ENCODE measurements around the gene FBXL15.

The FBXL15 gene

DNA sequence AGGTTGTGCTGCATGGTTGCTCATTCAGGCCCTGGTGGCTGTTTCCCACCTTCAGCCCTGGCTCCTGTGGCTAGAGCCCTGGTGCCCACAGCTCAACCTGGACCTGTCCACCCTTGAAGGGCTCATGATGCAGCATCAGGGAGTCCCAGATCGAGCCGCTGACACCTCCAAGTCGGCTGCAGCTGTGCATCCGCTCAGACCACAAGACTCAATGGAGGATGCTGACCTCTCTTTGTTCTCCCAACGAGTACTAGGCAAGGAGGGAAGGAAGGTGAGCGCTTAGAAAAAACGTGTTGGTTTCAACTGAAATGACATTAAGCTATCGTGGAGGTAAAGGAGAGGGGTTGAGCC is 40.2 kb downstream of the FBXL15 start:
- Histone ChIP-seq H3K9me3 (no peaks in the 10 kb centered on the region), H3K27me3 (no peaks in the 10 kb centered on the region), H3K4me1 (no peaks in the 10 kb centered on the region; the same call in 1 of the 2 replicates), H3K4me3 (ENCODE audit: low read depth, low read length) (peak overlapping the region; percentile 83), H3K36me3 (no peaks in the 10 kb centered on the region)
- TF ChIP-seq, protein P1, sequence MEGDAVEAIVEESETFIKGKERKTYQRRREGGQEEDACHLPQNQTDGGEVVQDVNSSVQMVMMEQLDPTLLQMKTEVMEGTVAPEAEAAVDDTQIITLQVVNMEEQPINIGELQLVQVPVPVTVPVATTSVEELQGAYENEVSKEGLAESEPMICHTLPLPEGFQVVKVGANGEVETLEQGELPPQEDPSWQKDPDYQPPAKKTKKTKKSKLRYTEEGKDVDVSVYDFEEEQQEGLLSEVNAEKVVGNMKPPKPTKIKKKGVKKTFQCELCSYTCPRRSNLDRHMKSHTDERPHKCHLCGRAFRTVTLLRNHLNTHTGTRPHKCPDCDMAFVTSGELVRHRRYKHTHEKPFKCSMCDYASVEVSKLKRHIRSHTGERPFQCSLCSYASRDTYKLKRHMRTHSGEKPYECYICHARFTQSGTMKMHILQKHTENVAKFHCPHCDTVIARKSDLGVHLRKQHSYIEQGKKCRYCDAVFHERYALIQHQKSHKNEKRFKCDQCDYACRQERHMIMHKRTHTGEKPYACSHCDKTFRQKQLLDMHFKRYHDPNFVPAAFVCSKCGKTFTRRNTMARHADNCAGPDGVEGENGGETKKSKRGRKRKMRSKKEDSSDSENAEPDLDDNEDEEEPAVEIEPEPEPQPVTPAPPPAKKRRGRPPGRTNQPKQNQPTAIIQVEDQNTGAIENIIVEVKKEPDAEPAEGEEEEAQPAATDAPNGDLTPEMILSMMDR (IDR thresholded peaks at IDR 0.05; ENCODE audit: low read depth, low read length) = no peak
- DNase-seq = no peak

DNA sequence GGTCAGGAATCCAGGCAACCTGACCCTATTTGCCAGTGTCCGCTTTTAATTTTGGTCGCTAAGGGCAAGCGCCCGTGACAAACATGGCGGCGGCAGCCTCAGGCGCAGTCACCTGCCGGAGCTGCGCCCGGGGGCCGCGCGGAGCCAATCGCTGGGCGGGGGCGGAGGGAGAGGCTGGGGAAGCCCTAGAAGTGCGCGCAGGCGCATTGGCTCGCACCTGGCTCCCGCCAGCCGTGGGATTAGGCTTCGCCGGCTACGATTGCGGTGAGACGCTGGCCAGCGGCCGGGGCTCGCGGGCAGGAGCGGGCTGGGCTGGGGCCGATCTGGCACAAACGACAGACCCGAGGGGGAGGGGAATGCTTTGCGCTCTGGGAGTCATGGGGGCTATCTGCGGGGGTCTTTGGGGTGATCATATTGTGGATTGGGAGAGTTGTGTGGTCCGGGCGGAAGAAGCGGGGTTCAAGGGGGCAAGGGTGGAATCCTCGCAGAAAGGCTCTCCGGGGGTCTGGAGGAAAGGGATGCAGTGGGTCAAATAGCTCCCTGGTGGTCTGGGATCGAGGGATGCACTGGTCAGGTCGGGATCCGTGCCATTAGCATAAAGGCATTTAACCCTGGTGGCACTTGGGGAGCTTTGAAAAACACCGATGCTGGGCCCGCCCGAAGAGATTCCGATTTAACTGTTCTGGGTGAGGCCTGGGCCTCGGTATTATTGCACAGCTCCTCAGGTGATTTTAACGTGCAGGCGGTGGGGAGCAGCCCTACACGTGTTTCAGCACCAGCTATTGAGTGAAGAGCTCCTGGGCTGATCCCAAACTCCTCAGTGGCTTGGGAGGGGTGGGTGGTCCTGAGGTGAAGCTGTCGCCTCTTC is 40.8 kb downstream of the FBXL15 start:
- H3K36me3 ChIP-seq = no peaks in the 10 kb centered on the region
- peak; percentile 94 for DNase-seq
- H3K4me1 ChIP-seq = no peaks in the 10 kb centered on the region; the same call in 1 of the 2 replicates
- peak overlapping the region; percentile 83 for H3K4me3 ChIP-seq (ENCODE audit: low read depth, low read length)
- no peaks in the 10 kb centered on the region for H3K27me3 ChIP-seq
- H3K9me3 ChIP-seq = no peaks in the 10 kb centered on the region
- TF ChIP-seq, protein P1 (IDR thresholded peaks at IDR 0.05; ENCODE audit: low read depth, low read length) = no peak

DNA sequence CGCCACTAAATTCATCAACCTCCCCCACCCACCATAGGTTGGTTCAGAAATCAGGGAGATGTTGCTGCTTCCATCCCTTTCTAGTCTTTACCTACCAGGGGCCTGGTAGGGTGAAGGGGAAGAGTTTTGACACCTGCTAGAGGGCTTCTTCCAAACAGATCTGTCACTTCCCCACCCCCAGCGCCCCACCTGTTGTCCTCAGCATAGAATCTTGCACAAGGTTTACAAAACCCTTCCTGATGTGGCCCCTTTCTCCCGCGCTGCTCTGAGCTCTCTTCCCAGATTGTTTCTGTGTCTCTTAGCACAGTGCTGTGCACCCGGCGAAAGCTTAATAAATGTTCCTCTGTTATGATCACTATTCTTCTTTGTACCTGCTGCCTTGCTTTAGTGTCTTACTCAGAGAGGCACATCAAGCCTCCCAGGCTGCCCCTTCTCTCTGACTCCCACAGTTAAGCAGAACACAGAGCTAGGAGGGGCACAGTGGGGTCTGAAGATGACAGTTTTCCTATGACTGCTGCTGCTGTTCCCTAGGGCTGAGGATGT is 41.9 kb downstream of the FBXL15 start:
- peak overlapping the region; percentile 7; the same call in 1 of the 2 replicates for H3K4me3 ChIP-seq (ENCODE audit: low read depth, low read length)
- H3K36me3 ChIP-seq = no peaks in the 10 kb centered on the region
- TF ChIP-seq, protein P1 (IDR thresholded peaks at IDR 0.05; ENCODE audit: low read depth, low read length) = no peak
- DNase-seq = no peak
- no peaks in the 10 kb centered on the region for H3K9me3 ChIP-seq
- H3K27me3 ChIP-seq = no peaks in the 10 kb centered on the region
- no peaks in the 10 kb centered on the region; the same call in 1 of the 2 replicates for H3K4me1 ChIP-seq

DNA sequence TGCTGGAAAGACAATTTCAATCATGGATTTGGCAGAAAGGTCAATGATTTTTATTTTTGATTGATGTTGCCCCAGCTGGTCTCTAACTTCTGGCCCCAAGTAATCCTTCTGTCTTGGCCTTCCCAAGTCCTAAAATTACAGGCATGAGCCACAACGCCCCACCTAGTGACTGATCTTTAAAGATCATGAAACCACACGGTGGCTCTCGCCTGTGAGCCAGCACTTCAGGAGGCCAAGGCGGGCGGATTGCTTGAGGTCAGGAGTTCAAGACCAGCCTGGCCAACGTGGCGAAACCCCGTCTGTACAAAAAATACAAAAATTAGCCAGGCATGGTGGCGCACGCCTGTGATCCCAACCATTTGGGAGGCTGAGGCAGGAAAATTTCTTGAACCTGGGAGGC is 43.3 kb downstream of the FBXL15 start:
- Histone ChIP-seq H3K27me3 (no peaks in the 10 kb centered on the region), H3K36me3 (no peaks in the 10 kb centered on the region; the same call in 1 of the 2 replicates), H3K4me1 (no peaks in the 10 kb centered on the region; the same call in 1 of the 2 replicates), H3K9me3 (no peaks in the 10 kb centered on the region), H3K4me3 (ENCODE audit: low read depth, low read length) (no peak overlapping the region)
- no peak for DNase-seq
- TF ChIP-seq, protein P1 (IDR thresholded peaks at IDR 0.05; ENCODE audit: low read depth, low read length) = no peak

DNA sequence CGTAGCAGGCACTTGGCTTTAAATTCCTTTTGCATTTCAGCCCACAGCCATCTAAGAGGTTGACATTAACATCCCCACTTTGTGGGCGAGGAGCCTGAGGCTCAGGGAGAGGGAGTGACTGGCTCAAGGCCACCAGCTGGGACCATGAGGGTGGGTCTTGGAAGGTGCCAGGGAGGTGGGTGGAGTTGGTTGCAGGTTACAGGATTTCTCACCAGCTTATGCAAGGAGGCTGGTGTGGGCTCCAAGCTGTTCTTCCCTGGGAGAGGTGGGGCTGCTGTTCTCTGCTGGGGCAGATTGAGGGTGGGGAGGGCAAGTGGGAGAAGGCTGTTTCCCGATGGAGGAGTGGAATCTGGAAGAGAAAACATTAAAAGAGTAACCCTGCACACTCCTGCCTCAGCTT is 44.8 kb downstream of the FBXL15 start:
- H3K9me3 ChIP-seq = no peaks in the 10 kb centered on the region
- no peak overlapping the region for H3K4me3 ChIP-seq (ENCODE audit: low read depth, low read length)
- DNase-seq = no peak
- no peaks in the 10 kb centered on the region; the same call in 1 of the 2 replicates for H3K36me3 ChIP-seq
- no peaks in the 10 kb centered on the region for H3K27me3 ChIP-seq
- TF ChIP-seq, protein P1 (IDR thresholded peaks at IDR 0.05; ENCODE audit: low read depth, low read length) = no peak
- no peaks in the 10 kb centered on the region; the same call in 1 of the 2 replicates for H3K4me1 ChIP-seq

DNA sequence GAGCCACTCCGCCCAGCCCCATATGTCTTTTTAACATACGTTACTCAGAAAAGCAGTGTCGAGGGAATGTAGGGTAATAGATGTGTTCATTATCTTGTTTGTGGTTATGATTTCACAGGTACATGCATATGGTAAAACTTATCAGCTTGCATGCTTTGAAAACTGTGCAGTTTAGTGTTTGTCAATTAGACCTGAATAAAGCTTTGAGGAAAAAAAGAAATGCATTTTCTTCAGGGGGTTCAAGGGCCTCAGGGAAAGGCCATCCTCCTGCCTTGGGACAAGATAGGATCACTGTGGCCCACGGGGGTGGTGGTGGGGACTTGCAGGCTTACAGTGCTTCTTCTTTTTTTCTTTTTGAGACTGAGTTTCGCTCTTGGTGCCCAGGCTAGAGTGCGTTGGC is 46.7 kb downstream of the FBXL15 start:
- H3K9me3 ChIP-seq = no peaks in the 10 kb centered on the region
- no peaks in the 10 kb centered on the region for H3K27me3 ChIP-seq
- H3K36me3 ChIP-seq = no peaks in the 10 kb centered on the region; the same call in 1 of the 2 replicates
- H3K4me1 ChIP-seq = no peaks in the 10 kb centered on the region; the same call in 1 of the 2 replicates
- DNase-seq = no peak
- TF ChIP-seq, protein P1 (IDR thresholded peaks at IDR 0.05; ENCODE audit: low read depth, low read length) = no peak
- H3K4me3 ChIP-seq (ENCODE audit: low read depth, low read length) = no peak overlapping the region
